GM18909 (cell line): ENCODE data around the gene DIRAS2.

Experiments used
- ATAC-seq: cut with Tn5 transposase; IDR thresholded peaks from one replicate; pipeline ENCODE4 v1.9.1; 2021; ENCODE audit warnings: mild to moderate bottlenecking; ENCODE audit not compliant: unreplicated experiment, poor library complexity

The DIRAS2 gene

GRCh38 chr9:90613502-90613901, 29.1 kb downstream of the DIRAS2 start:
- ATAC-seq, result no peak

GRCh38 chr9:90612957-90613356, 29.7 kb downstream of the DIRAS2 start:
- ATAC-seq, result no peak

DNA sequence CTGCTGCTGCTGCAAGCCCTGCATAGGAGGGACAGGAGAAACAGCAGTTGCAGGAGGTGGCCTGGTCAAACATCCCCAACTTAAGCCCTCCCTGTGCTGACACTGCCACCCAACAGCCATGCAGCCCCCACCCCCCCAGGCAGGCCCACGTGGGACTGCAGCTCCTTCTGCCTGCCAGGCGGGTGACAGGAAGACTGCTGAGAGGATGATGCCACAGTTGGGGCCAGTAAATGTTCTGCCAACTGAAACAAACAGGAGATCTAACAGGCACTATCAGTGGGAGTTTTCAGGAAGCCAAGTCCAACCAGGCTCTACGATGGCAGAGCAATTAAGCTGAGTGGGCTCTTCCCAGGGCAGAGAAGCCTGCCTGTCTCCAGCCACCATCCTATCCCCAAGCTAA, 31.1 kb downstream of the DIRAS2 start:
- no peak for ATAC-seq

DNA sequence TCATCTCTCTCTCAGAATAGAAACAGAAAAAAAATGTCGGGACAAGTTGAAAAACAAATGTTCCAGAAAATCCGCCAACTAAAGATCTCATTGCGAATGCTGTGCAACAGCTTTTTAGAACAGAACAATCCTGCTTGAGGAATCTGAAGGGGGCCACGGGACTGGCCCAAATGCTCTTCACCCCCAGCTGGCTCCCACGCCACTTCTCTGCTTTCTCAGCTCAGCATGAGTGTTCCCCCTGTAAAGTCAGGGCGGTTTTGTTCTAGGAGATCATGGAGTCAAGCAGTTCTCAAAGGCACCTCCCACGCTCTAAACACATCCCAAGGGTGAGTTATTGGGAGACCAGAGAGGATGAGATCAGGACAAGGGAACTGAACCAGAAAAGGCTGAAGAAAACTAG, 31.5 kb downstream of the DIRAS2 start:
- ATAC-seq, result no peak

- no peak for ATAC-seq
Measured at GRCh38 chr9:90607701-90608516, 34.7 kb downstream of the DIRAS2 start.

GRCh38 chr9:90600029-90600428, 42.6 kb downstream of the DIRAS2 start:
- no peak for ATAC-seq

GRCh38 chr9:90598191-90598590, 44.4 kb downstream of the DIRAS2 start:
- no peak for ATAC-seq

DNA sequence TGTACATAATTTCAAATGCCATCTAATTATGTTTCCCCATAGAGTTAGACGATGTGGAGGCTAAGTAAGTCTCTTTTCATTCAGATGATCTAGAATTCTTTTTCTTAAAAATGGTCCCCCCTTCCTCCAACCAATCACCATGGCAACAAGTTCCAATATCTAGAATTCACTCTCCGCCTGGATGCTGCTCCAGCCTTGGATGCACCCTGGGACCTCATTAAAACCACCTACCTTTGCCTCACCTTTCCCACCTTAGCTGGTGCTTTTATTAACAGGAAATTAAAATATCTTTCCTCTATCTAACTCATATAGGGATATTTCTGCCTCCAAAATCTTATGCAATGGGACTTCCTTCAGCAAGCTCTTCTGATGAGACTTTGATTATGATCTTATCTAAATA, 49.0 kb downstream of the DIRAS2 start:
- no peak for ATAC-seq

DNA sequence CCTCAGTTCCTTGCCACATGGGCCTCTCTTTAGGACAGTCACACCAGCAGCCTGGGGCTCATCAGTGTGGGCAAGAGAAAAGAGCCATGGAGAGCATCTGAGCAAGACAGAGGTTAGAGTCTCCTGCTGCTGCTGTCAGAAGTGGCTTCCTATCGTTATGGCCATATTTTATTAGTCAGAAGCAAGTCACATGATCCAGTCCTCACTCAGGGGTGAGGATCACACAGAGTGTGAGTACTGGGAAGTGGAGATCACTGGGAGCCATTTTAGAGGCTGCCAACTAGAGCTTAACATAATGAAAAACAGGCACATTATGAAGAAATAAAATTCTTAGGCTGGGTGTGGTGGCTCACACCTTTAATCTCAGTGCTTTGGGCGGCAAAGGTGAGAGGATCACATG, 62.0 kb downstream of the DIRAS2 start:
- no peak for ATAC-seq

- no peak for ATAC-seq
Measured at GRCh38 chr9:90579181-90579580, 63.4 kb downstream of the DIRAS2 start.

DNA sequence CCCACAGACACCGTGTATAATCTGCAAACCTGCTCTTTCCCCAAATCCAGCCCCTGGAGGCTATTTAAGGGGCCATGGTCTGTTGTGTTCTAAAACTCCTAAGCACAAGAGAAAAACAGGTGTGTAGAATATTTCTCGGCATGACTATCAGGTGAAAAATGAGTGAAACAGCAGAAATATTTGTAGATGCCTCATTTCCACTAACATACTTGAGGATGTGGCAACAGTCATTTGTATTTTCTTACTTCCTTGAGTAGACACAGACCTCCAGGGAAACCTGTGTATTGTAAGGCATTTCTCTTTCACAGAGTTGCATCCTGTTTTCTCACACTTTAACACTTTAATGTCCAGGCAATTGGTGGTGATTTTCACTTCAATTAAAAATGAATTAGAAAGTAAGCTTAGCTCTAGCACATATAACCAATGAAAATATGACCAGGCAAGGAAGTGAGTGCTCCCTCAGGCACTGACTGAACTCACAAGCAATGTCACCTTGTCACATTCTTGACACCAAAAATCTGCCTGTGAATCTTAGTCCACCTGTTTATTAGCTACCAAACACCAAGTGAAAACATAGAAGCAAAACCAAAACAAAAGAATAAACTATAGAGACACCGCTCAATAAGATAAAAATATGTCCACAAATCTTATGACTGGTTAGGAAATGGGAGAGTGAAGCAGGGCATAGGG, 64.4 kb downstream of the DIRAS2 start:
- ATAC-seq, result no peak

DNA sequence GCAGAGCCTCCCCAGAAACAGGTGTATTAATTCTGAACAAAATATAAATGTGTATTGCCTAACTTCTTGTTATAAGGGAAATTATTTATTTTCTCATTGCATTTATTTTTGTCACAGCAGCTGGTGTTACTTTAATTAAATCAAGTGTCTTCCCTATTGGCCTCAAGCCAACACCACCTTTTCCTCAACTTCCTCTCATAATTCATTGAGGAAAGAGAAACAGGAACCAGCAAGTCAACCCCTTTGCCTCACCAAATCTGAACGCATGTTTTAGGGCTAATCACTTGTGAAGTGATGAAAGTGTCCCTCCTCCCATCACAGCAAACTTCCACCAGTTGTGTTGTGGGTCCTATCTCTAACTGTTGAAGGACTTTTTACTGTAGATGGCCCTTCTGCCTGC, 73.1 kb downstream of the DIRAS2 start:
- no peak for ATAC-seq

- no peak for ATAC-seq
Measured at GRCh38 chr9:90568667-90569066, 74.0 kb downstream of the DIRAS2 start.

- ATAC-seq, result no peak
Measured at GRCh38 chr9:90562229-90562628, 80.4 kb downstream of the DIRAS2 start.
